A673 (cell line): ENCODE data around the gene SCYGR7.

ENCODE experiments used
- CTCF ChIP-seq: fragments of 300-800, 200-600 bp; sonication (generic); conservative IDR thresholded peaks from 2 replicates; pipeline ENCODE4 v1.5.1; 2017; ENCODE audit warnings: low read depth, mild to moderate bottlenecking, antibody characterized with exemption, low read length, moderate library complexity, mixed read lengths
- EZH2 ChIP-seq: fragments of 200-600 bp; sonication (generic); IDR thresholded peaks from 2 replicates; pipeline ENCODE4 v1.6.1; 2017; ENCODE audit warnings: borderline replicate concordance, low read depth, mild to moderate bottlenecking, mixed read lengths, antibody characterized with exemption, low read length; ENCODE audit not compliant: poor library complexity, severe bottlenecking

- no peak for TF ChIP-seq CTCF
- TF ChIP-seq EZH2: no peak
Measured at GRCh38 chr2:227720680-227721079, 7.5 kb upstream of the SCYGR7 start.
